Mucosa of descending colon (tissue), 3 donors: Measurements from ENCODE around the gene MAEA. TPM values are rescaled to one million over a fixed set of nuclear protein-coding genes. Genes with fewer than 3 reads are reported as not detected.
A peak's percentile ranks its signal among the peaks of the same experiment; 100 is the strongest.

Experiments
- ATAC-seq: fragments of 200-7000 bp; cut with Tn5 transposase; one replicate; pipeline ENCODE4 v1.9.1; 2020; ENCODE audit warnings: mild to moderate bottlenecking, moderate library complexity
- DNase-seq, 3 donors: peaks; one replicate each; pipeline ENCODE4 v3.0.0-alpha.2; 2020
- H3K36me3 ChIP-seq: fragments of 200-600 bp; one replicate; pipeline ENCODE4 v1.8.0; 2021; ENCODE audit warnings: low read depth, mild to moderate bottlenecking
- H3K4me1 ChIP-seq: fragments of 200-600 bp; one replicate; pipeline ENCODE4 v1.8.0; 2021; ENCODE audit warnings: low read depth, mild to moderate bottlenecking
- H3K4me3 ChIP-seq: fragments of 200-600 bp; one replicate; pipeline ENCODE4 v1.8.0; 2021; ENCODE audit warnings: mild to moderate bottlenecking
- H3K9me3 ChIP-seq: fragments of 200-600 bp; one replicate; pipeline ENCODE4 v1.8.0; 2021; ENCODE audit warnings: mild to moderate bottlenecking
- CTCF ChIP-seq: fragments of 200-600 bp; IDR thresholded peaks from one replicate; pipeline ENCODE4 v1.8.0; 2022; ENCODE audit warnings: antibody characterized with exemption, mild to moderate bottlenecking
- intact Hi-C, 2 donors: fragments of 100-400 bp; cut with DNase I in 1 of 2; cut with micrococcal nuclease in 1 of 2; formaldehyde crosslinking; loops; one replicate each; pipeline versions ENCODE4 v1.11.0 to v1.11.1; 2022; cut with DNase I, micrococcal nuclease
- total RNA-seq, 3 donors: library from RNA; stranded (reverse); fragmentation: NEBNext Ultra II Directional in 2 of 3; extraction: Animal tissue kit (Norgen Biotek cat#: 25700) in 2 of 3; gene quantifications; one replicate each; pipeline versions ENCODE4 v1.2.1 to v1.2.4, GENCODE V29; 2021 to 2023
- donor health status: DM: no; HTN: no; CAD: no; lungs with moderate emphysema.
- donor health status: DM: no; HTN: no; CAD: no.
- donor health status: DM: no; HTN: yes; CAD: no.

MAEA gene
- total RNA-seq, 3 donors from 2014 or later: 75.5 to 112 (median 98.4) TPM

DNA sequence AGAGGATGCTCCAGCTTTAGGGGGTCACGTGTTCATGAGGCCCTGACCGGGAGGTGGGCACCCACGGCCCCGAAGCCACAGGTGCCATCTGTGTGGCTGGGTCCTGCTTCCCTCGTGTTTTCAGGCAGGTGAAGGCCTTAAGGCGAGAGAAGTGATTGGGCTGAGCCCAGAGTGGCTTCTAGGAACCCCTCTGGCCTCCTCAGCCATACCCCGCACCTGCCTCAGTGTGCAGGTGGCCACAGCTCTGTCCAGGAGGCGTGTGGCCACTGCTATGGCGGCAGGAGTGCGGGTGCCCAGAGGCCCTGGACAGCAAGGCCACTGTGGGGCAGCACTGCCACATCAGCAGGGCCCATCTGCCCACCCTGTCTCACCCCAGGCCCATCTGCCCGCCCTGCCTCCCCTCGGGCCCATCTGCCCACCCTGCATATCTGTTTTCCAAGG is 91.5 kb downstream of the MAEA start:
- H3K4me1 ChIP-seq: no peaks in the 10 kb centered on the region
- no peaks in the 10 kb centered on the region for H3K9me3 ChIP-seq
- no peak overlapping the region for H3K4me3 ChIP-seq
- no peak for TF ChIP-seq CTCF
- H3K36me3 ChIP-seq: no peaks in the 10 kb centered on the region
- DNase-seq (peak in 1 of 3 donors; percentile 13), ATAC-seq (no peak)
- intact Hi-C loops: no loop called here

- Histone ChIP-seq H3K36me3 (no peaks in the 10 kb centered on the region), H3K4me3 (no peak overlapping the region), H3K4me1 (no peaks in the 10 kb centered on the region), H3K9me3 (no peaks in the 10 kb centered on the region)
- DNase-seq (peak in 1 of 3 donors; percentile 17), ATAC-seq (no peak)
- intact Hi-C loops: no loop called here
- TF ChIP-seq CTCF: no peak
These were observed 92.4 kb downstream of the MAEA start for GRCh38 chr4:1381944-1382541.

DNA sequence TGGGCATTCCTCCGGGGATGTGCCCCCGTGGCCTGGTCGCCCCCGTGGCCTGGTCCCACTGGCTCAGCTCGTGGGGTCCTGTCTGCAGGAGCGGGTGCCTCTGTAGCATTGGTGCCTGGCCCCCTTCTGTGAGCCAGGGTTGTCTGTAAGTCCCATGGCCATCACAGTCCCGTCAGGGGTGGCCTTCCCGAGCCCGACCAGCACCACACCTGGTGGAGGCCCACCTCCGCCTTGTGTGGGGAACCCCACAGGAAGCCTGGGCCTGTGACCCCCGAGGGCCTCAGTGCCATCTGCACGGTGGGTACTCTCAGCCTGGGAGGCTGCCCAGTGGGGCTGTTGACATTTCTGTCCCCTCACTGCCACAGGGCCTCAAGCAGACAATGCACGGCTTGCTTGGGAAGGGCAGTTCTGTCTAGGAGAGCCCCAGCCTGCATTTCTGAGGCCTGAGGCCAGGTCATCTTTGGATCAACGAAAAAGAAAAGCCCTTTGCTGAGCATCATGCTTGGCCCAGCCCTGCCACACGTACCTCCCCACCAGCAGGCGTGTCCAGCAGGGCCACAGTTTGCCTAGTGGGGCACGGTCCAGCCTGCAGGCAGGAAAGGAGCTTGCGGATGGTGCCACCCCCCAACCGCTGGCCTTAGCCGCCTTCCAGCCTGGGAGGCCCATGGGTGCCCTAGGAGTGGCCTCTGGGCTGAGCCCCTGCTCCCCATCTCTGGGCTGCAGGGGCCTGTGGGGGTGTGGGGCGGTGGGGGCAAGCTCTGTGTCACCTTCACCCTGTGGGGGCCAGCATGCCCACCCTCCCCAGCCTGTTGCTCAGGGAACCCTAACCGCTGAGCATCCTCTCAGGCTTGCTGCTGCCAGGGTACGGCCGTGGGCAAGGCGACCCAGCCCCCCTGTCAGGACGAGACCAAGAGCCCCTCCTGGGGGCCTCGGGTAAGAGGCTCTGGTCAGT is 93.4 kb downstream of the MAEA start:
- TF ChIP-seq CTCF: no peak
- no peaks in the 10 kb centered on the region for H3K36me3 ChIP-seq
- H3K9me3 ChIP-seq: no peaks in the 10 kb centered on the region
- ATAC-seq: no peak
- intact Hi-C loops: no loop called here
- H3K4me3 ChIP-seq: no peak overlapping the region
- peak in 2 of 3 donors; percentile 13 to 34 for DNase-seq
- no peaks in the 10 kb centered on the region for H3K4me1 ChIP-seq

GRCh38 chr4:1383728-1384591 is 94.3 kb downstream of the MAEA start:
- H3K4me1 ChIP-seq: no peaks in the 10 kb centered on the region
- DNase-seq: peak in 2 of 3 donors; percentile 10 to 37
- intact Hi-C loops: no loop called here
- TF ChIP-seq CTCF: no peak
- peaks cover 8% of the 10 kb centered on the region for H3K9me3 ChIP-seq
- no peak overlapping the region for H3K4me3 ChIP-seq
- ATAC-seq: no peak
- no peaks in the 10 kb centered on the region for H3K36me3 ChIP-seq

GRCh38 chr4:1384675-1385372 is 95.1 kb downstream of the MAEA start:
- intact Hi-C loops: no loop called here
- H3K4me1 ChIP-seq: no peaks in the 10 kb centered on the region
- DNase-seq (peak in 2 of 3 donors; percentile 16 to 27), ATAC-seq (peak; percentile 6)
- no peaks in the 10 kb centered on the region for H3K36me3 ChIP-seq
- peaks cover 10% of the 10 kb centered on the region for H3K9me3 ChIP-seq
- no peak overlapping the region for H3K4me3 ChIP-seq
- TF ChIP-seq CTCF: no peak
